HepG2 (cell line): ENCODE data around the gene NT5C3B.

Experiments
- JUN ChIP-seq: sonication (generic); formaldehyde crosslinking; IDR thresholded peaks from 2 replicates; pipeline ENCODE4 v1.4.0; 2020; ENCODE audit warnings: mild to moderate bottlenecking, missing genetic modification reagents
- NFYB ChIP-seq: sonication (generic); formaldehyde crosslinking; IDR thresholded peaks from 2 replicates; pipeline ENCODE4 v1.4.0; 2020; ENCODE audit warnings: missing genetic modification reagents
- RAD21 ChIP-seq: fragments of 450-650 bp; formaldehyde crosslinking; IDR thresholded peaks from 2 replicates; pipeline ENCODE4 v1.5.0; 2020; ENCODE audit warnings: mild to moderate bottlenecking

GRCh38 chr17:41794540-41794975, 41.5 kb downstream of the NT5C3B start:
- TF ChIP-seq NFYB (no peak), RAD21 (CRISPR knock-in tag) (no peak), JUN (CRISPR knock-in tag) (no peak)
